Suppressor macrophage treated with lipopolysaccharide for 1 hour (primary cell): ENCODE data around the gene LOXL3.

Experiments
- DNase-seq, 3 donors: peaks; one replicate each; pipeline ENCODE4 v3.0.0-alpha.2; 2020 to 2022

LOXL3 gene

GRCh38 chr2:74553892-74554819, at the start of gene LOXL3, which contains the start of gene DOK1:
Gene LOXL3 (minus strand): TSS chr2:74553942. CDS start chr2:74552634, 1,308 bp downstream.
Gene DOK1 (plus strand): TSS chr2:74554720. CDS start chr2:74554755, 35 bp downstream.
- peak; percentile 84 to 95 (median 92) for DNase-seq

GRCh38 chr2:74602586-74603281, 49.0 kb upstream of the LOXL3 start:
- DNase-seq: peak in 2 of 3 donors; percentile 61 to 63

- DNase-seq: no peak
Observed at GRCh38 chr2:74599676-74600075, 45.9 kb upstream of the LOXL3 start.

GRCh38 chr2:74597410-74597809, 43.7 kb upstream of the LOXL3 start:
- DNase-seq: peak in 1 of 3 donors; percentile 1

DNA sequence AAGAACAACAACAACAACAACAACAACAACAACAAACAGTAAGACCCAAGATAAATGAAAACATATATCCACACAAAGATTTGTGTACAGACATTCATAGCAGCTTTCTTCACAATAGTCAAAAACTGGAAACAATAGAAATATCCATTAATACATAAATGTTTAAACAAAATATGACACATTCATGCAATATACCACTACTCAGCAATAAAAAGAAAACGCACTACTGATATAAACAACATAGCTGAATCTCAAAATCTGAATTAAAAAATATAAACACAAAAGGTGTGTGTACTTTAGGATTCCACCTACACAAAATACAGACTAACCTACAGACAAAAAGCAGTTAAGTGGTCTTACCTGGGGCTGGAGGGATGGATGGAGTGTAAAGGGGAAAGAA, 42.8 kb upstream of the LOXL3 start:
- no peak for DNase-seq

GRCh38 chr2:74593826-74594772, 40.4 kb upstream of the LOXL3 start:
- peak; percentile 26 to 54 (median 47) for DNase-seq

DNA sequence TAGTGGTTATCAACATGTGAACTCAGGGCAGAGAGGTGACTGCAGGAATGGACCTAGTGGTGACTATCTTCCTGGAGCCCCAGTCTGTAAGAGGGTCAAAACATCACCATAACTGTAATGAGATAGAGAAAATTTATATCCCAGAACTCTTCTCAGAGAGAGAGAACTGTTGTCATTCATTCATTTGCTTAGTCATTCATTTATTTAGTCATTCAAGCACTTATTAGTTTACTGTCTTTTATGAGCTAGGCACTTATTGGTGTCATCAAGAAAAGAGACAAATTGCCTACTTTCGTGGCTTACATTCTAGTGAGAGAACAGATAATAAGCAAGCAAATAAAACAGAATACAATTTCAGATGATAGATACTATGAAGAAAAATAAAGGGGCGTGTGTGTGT, 34.9 kb upstream of the LOXL3 start:
- no peak for DNase-seq

DNA sequence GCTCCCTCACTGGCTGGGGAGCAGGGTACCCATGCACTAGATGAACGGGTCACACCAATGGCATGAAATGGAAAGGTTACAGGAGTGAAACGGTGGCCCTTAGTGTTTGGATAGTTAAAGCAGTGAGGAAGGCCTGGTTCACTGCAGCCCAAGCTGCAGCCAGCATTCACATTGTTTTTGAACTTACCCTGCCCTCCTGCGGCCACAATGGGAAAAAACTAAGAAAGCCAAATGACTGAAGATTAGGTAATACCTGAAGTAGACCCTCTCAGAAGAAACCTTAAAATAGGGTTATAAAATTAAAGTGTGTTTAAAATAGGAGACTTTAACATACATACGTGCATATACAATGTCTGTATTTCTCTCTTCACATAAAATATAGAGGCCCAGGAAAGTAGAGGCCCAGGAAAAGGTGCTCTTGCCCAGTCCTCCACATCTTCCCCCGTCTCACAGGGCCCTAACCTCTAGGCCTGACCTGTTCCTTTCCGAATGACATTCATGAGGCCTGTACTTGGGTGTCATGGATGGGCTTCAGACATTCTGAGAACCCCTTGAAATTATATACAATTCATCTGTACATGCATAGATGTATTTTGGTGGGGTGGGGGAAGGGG, 34.0 kb upstream of the LOXL3 start:
- peak; percentile 78 to 84 (median 79) for DNase-seq

- DNase-seq: peak in 1 of 3 donors; percentile 54
Observed at GRCh38 chr2:74585406-74586185, 31.9 kb upstream of the LOXL3 start.

DNA sequence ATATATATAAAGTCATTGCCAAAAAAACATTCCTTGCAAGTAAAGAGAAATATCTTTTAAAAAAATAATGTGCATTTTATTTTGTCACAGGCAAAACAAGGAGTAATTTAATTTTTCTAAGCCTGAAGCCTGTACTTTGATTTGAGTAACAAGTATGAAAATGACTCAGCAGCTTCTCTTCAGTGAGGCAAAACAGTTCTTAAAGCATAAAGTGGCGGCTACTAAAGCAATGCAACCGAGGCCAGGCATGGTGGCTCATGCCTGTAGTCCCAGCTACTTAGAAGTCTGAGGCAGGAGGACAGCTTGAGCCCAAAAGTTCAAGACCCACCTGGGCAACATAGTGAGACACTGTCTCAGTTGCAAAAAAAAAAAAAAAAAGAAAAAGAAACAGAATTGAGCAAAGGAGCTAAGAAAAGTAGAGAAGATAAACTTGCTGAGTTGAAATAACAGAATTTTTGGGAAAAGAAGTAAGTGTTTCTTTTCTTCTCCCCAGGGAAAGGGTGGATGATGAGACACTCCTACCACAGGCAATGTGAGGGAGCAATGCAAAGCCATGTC, 30.4 kb upstream of the LOXL3 start:
- peak in 1 of 3 donors; percentile 32 for DNase-seq

DNA sequence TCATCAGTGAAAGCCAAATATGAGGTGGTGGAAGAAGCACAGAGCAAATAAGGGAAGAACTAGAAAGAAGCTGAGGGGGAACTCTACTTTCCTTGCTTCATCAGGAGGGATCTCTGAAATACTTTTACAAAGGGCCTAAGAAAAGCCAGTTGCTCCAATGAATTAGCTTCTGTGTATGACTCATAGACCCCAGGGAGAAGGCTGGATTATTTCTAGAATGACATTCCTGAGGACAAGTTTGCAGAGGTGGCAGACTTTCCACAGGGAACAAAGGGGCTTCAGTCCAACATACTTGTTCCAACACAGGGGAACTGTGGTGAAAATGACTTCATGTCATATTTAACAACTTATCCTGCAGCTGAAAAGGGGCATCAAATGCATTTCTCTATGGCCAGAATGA, 29.8 kb upstream of the LOXL3 start:
- DNase-seq: peak in 1 of 3 donors; percentile 25

DNA sequence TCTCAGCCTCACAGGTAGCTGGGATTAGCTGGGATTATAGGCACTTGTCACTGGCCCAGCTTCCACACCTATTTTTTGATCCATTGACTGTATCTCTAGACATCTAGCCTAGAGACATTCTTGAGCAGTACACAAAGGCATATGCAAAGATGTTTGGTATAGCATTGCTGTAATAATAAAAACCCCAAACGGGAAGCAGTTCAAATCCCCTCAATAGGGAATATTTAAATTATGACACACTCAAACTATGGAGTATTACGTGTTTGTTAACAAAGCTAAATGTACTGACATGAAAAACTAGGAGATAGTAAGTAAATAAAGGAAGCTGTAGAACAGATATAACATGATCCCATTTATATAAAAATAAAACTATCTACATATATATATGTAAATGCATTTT, 28.4 kb upstream of the LOXL3 start:
- peak; percentile 32 to 63 (median 61) for DNase-seq

DNA sequence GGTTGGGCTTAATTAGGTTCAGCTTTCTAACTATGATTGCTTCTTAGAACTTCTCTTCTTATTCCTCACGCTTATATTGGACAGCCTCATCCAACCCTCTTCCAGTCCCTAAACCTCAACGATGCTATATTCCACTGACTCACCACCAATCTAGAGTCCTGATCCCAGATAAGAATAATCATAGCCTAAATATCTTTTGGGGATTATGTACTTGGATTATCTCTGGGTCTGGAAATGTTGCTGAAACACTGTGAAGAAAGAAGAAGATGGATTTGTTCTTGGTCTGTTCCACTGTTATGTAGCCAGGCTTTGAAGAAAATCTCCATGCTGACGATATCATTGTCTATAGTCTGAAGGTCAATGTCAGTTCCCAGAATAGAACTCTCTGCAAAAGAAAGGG, 27.7 kb upstream of the LOXL3 start:
- DNase-seq: no peak

DNA sequence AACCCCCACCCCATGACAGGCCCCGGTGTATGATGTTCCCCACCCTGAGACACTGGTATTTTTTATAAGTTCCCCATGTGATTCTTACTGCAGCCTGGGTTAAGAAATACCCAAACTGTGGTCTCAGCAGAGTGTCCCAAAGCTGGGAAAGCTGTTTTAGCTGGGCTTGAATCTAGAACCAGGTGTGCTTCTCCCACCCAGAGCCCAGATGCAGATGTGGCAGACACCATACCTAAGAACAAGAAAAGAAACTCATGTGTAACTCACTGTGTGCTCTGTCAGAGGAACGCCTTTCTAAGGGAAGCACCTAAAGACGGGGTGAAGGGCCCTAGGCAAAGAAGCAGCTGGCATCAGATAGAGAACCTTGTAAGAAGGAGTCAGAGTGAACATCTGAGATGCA, 24.7 kb upstream of the LOXL3 start:
- no peak for DNase-seq

DNA sequence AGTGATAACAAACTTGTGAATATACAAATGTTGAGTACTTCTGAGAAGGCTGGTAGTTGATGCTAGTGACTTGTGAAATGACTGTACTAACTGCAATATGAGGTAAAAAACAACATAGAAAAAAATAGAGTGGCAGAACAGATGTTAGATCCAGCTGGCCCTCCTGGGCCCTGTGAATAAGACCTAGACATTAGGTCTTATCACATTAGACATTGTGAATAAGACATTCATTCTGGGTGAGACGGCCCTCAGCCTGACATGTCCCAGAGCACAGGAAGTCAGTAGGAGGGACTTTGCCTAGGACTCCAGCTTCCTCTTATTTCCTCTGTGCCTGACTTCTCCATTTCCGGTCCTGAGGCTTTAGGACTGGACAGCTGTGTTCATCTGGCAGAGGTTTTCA, 23.7 kb upstream of the LOXL3 start:
- peak; percentile 79 to 85 (median 82) for DNase-seq

DNA sequence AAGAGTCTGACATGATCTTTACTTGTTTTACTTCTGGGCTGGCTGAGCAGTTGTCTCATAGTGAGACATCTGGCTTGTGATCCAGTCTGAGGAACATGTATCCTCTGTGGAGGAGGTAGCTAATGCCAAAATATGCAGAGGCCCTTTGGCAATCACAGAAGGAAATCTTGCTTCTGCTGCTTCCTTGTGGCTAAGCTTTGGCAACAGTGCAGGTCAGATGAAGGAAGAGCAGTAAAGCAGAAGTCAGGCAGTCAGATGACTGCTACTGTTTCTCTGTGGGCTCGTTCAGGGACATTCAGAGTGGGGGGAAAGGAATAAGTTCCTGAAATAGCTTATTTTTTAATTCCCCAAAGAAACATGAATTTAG, 23.1 kb upstream of the LOXL3 start:
- DNase-seq: peak; percentile 82 to 88 (median 85)

DNA sequence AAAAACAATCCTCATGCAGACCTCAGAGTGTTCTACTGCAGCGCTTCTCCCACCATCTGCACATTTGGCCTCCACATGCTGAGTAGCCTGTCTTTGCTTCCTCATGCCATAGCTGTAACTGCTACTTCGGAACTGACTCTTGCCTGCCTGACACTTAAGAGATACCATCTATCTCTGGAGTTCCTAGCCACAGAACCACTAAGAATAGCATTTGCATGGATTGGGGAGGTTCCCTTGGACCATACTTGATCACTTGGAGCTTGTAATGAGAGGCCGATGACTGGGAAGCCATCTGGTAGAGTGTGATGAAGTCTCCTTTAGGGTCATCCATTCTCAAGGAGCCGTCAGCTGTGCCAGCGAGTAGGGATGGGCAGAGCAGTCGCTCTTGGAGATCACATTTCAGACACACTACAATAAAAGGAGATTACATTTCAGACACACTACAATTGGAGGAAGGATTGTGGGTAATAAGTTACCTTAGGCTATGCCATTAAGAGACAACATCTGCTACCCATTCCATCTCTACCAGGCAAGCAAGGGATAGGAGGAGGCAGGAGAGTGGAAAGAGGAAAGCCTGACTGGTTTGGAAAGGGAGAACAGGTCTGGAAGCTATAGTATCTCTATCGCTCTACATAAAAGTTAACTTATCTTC, 22.6 kb upstream of the LOXL3 start:
- DNase-seq: no peak

DNA sequence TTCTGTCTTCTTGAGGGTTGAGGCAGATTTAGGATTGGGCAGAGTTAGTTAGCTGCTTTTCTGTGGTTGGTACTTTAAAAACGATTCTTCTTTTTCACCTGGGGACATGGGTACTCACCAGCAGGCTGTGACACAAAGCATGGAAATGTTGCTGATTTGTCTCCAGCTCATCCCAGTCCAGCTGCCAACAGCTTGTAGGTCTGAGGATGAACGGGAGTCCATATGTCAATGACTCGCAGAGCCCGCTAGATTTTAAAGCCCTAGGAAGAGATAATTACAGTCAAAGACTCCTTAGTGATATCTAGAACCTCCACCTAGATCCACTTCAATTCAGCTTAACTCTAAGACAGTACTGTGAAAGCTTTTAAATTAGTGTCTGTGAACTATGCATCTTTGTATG, 21.6 kb upstream of the LOXL3 start:
- no peak for DNase-seq

DNA sequence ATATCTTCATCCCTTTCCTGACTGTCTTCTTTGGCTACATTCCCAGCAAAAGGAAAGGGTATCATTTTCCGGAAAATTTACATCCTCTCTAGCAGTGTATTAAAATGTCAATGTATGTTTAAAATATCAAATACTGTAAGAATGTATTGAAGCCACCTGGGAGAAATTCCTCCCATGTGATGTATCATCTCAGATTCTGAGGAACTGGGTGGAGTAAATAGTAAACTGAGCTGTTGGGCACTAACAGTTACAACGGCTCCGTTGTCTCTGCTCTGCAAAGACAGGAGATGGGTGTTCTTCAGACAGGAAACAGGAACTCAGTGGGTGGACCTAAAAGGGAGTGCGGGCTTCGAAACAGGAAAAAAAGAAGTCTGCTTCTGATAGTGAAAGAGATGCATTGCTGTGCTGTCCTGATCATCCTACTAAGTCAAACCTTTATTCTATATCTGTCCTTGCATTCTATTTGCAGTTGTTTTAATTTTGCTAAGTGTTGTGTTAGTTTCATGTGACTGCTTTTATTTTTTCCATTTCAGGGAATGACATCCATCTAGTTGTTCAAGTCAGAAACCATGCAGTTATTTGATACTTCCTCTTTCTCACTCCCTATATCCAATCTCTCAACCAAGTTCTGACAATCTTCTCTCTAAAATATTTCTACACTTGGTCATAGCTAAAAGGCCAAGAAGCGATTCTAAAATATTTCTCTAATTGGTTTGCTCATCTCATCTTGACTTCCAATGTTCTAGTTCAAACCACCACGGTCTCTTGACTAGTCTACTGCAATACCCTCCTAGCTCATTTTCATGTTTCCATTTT, 20.2 kb upstream of the LOXL3 start:
- peak; percentile 67 to 74 (median 71) for DNase-seq
